GM12878 (cell line): Measurements from ENCODE around the gene TMEM138. TPM values are rescaled to one million over a fixed set of nuclear protein-coding genes. Genes with fewer than 3 reads are reported as not detected.

Source experiments
- ATAC-seq: fragments of 200-7000 bp; cut with Tn5 transposase; 3 replicates; pipeline ENCODE4 v1.9.1; 2020; ENCODE audit warnings: mild to moderate bottlenecking, moderate library complexity
- BruUV-seq: library from RNA; stranded (reverse); fragments of 400-500 nt; replicated peaks from 2 replicates; lab custom pipeline; 2021; lab: Mats Ljungman, UMichigan
- CTCF ChIA-PET: fragments of 300-600 bp; sonication (Branson Sonifier 250); formaldehyde crosslinking; extraction: SDS; loops from one replicate; lab custom pipeline; 2021; ENCODE audit warnings: inconsistent platforms; lab: Yijun Ruan, JAX
- POLR2A ChIA-PET: fragments of 350-600 bp; formaldehyde crosslinking; extraction: SDS; loops from one replicate; lab custom pipeline; 2021; ENCODE audit warnings: inconsistent platforms; lab: Charles Lee
- RAD21 ChIA-PET: fragments of 300-600 bp; sonication (Branson Sonifier 250); formaldehyde crosslinking; loops from one replicate; lab custom pipeline; 2023; ENCODE audit warnings: antibody characterized with exemption; ENCODE audit not compliant: unreplicated experiment; lab: Charles Lee
- SMC1A ChIA-PET: fragments of 300-600 bp; sonication (Branson Sonifier 250); formaldehyde crosslinking; loops from one replicate; lab custom pipeline; 2023; ENCODE audit not compliant: unreplicated experiment, uncharacterized antibody; lab: Charles Lee
- DNase-seq: peaks from one replicate; pipeline ENCODE4 v3.0.0-alpha.2; 2011; ENCODE audit warnings: low read depth, low spot score
- FAIRE-seq: peaks from 3 replicates; lab custom pipeline; 2011; peaks lifted over from hg19 to GRCh38; lab: Jason Lieb, UNC
- H2AFZ ChIP-seq: 2 replicates; pipeline ENCODE4 v1.6.0; 2011; ENCODE audit warnings: low read depth, low read length, control low read depth; ENCODE audit not compliant: control insufficient read depth
- H3K27ac ChIP-seq: 2 replicates; pipeline ENCODE4 v1.5.1; 2011; ENCODE audit warnings: control low read depth; ENCODE audit not compliant: control insufficient read depth, insufficient read depth
- H3K27me3 ChIP-seq, 2 experiments: replicated peaks in 1 of 2; 2 replicates each; pipeline versions ENCODE4 v1.6.0 to v1.6.1; 2011; ENCODE audit warnings: low read length in 1 of 2; ENCODE audit not compliant: control insufficient read depth in 2 of 2, insufficient read depth in 2 of 2
- H3K36me3 ChIP-seq, 2 experiments: 2 replicates each; pipeline ENCODE4 v1.5.1; 2011; ENCODE audit warnings: low read length in 1 of 2; ENCODE audit not compliant: control insufficient read depth in 2 of 2, insufficient read depth in 2 of 2
- H3K4me1 ChIP-seq: 2 replicates; pipeline ENCODE4 v1.6.1; 2011; ENCODE audit warnings: mild to moderate bottlenecking, low read length, moderate library complexity, mixed read lengths; ENCODE audit not compliant: control insufficient read depth, insufficient read depth
- H3K4me2 ChIP-seq: 2 replicates; pipeline ENCODE4 v1.6.0; 2011; ENCODE audit warnings: control low read depth; ENCODE audit not compliant: control insufficient read depth, insufficient read depth
- H3K4me3 ChIP-seq: fragments of 200-600 bp; sonication (generic); 2 replicates; pipeline ENCODE4 v1.5.1; 2016
- H3K79me2 ChIP-seq: 2 replicates; pipeline ENCODE4 v1.6.0; 2011; ENCODE audit warnings: low read length; ENCODE audit not compliant: control insufficient read depth, insufficient read depth
- H3K9ac ChIP-seq: 2 replicates; pipeline ENCODE4 v1.8.0; 2011; ENCODE audit warnings: low read length, control low read depth, mixed read lengths; ENCODE audit not compliant: control insufficient read depth, insufficient read depth
- H3K9me3 ChIP-seq: replicated peaks from 3 replicates; pipeline ENCODE4 v1.5.1; 2011; ENCODE audit warnings: mild to moderate bottlenecking, low read length; ENCODE audit not compliant: control insufficient read depth, insufficient read depth
- H4K20me1 ChIP-seq: 2 replicates; pipeline ENCODE4 v1.6.0; 2011; ENCODE audit not compliant: control insufficient read depth, insufficient read depth
- EED ChIP-seq: sonication (generic); IDR thresholded peaks from 2 replicates; pipeline ENCODE4 v1.6.1; 2016; ENCODE audit warnings: antibody characterized with exemption, low read depth
- SKIL ChIP-seq: fragments of 450-650 bp; IDR thresholded peaks from 2 replicates; pipeline ENCODE4 v1.6.1; 2017; ENCODE audit warnings: mild to moderate bottlenecking, low read depth, inconsistent platforms; ENCODE audit not compliant: poor library complexity, severe bottlenecking
- YY1 ChIP-seq: IDR thresholded peaks from 2 replicates; pipeline ENCODE4 v1.6.1; 2011; ENCODE audit warnings: low read depth, mild to moderate bottlenecking, low read length
- WGBS: methylation state at CpG from one replicate; pipeline ENCODE4 v1.1.6; 2016; ENCODE audit warnings: low lambda C conversion rate; ENCODE audit not compliant: insufficient replicate concordance, insufficient coverage; ENCODE audit errors: missing lambda C conversion rate; 5-methylcytosine and 5-hydroxymethylcytosine counted together
- in situ Hi-C: fragments of 300-500 bp; cut with MboI; formaldehyde crosslinking; loops from 9 replicates; pipeline ENCODE4 v1.14.3; 2018; ENCODE audit warnings: mixed read lengths
- intact Hi-C: fragments of 100-400 bp; cut with micrococcal nuclease; formaldehyde crosslinking; loops from one replicate; pipeline ENCODE4 v1.14.2; 2022; ENCODE audit not compliant: unreplicated experiment
- polyA plus RNA-seq, 11 experiments: library from polyadenylated mRNA; depleted of rRNA in 4 of 11; unstranded in 6 of 11; stranded (reverse) in 5 of 11; fragments of >200 nt; fragmentation: Nextera tagmentation in 4 of 11; fragmentation: Illumina TruSeq in 1 of 11; extraction: Ambion mirVana in 4 of 11; extraction: Trizol in 1 of 11; gene quantifications; 1 replicate in 1 of 11; 2 replicates in 10 of 11; pipeline versions ENCODE4 v1.2.1 to v1.2.3, GENCODE V29; 2011 to 2016; ENCODE audit warnings: inconsistent platforms in 2 of 11, missing spikeins in 2 of 11, low read depth in 1 of 11
- total RNA-seq, 4 experiments: library from RNA; depleted of rRNA in 3 of 4; stranded (reverse); fragments of >200 nt in 3 of 4; fragmentation: Illumina TruSeq in 1 of 4; extraction: Trizol in 1 of 4; gene quantifications; 2 replicates each; pipeline versions ENCODE4 v1.2.1 to v1.2.3, GENCODE V29; 2013 to 2021

The TMEM138 gene
- total and polyA plus RNA-seq, 10 of the 15 experiments (the other 5 are each of a cell fraction or from before 2014, with no cell fraction given) = 28.5 to 116 (median 73.4) TPM

- in situ Hi-C loops = no loop called here
- intact Hi-C loops = no loop called here
- ChIA-PET SMC1A (interaction anchor here (0.8 to 1.8 kb wide), 4 partner anchors 12 to 54 kb away, joined by 3 to 11 read pairs (median 6); no protein-coding TSS in a partner anchor), RAD21 (interaction anchor here (1.6 to 2.3 kb wide), 2 partner anchors 12 to 37 kb away, joined by 7 to 8 read pairs; no protein-coding TSS in a partner anchor), CTCF (interaction anchor here (1.2 to 4.5 kb wide), 5 partner anchors 12 to 37 kb away, joined by 3 to 22 read pairs (median 5); no protein-coding TSS in a partner anchor), POLR2A (interaction anchor here (0.6 to 1.3 kb wide), 2 partner anchors 18 to 74 kb away, joined by 3 to 4 read pairs; no protein-coding TSS in a partner anchor)
- ATAC-seq = no peak
- 80% methylated on average over 11 of the region's 11 CpGs for WGBS
- no peaks in the 10 kb centered on the region for H4K20me1 ChIP-seq
- no peaks in the 10 kb centered on the region for H3K79me2 ChIP-seq
- no peaks in the 10 kb centered on the region for H3K9me3 ChIP-seq
- no peak overlapping the region for H3K9ac ChIP-seq
- no TSS peak for BruUV-seq
- no peaks in the 10 kb centered on the region for H3K27me3 ChIP-seq
- H2AFZ ChIP-seq = no peak overlapping the region
- H3K4me2 ChIP-seq = no peak overlapping the region
- H3K27ac ChIP-seq = no peak overlapping the region
- no peak for FAIRE-seq
- no peak overlapping the region for H3K4me3 ChIP-seq
- TF ChIP-seq EED = no peak
- no peak for TF ChIP-seq YY1
- no peak for TF ChIP-seq SKIL
- peaks cover 9 to 19% of the 10 kb centered on the region in 2 experiments for H3K36me3 ChIP-seq
- no peak for DNase-seq
- no peaks in the 10 kb centered on the region for H3K4me1 ChIP-seq
These were observed 14.2 kb upstream of the TMEM138 start for GRCh38 chr11:61347916-61348461.
